ENCODE data around the gene HEATR5A.
"Not testable (repeated sequence)": the region's sequence is repeated elsewhere in the genome, so short reads cannot be mapped to it uniquely, and the experiment has no call there.

DNA sequence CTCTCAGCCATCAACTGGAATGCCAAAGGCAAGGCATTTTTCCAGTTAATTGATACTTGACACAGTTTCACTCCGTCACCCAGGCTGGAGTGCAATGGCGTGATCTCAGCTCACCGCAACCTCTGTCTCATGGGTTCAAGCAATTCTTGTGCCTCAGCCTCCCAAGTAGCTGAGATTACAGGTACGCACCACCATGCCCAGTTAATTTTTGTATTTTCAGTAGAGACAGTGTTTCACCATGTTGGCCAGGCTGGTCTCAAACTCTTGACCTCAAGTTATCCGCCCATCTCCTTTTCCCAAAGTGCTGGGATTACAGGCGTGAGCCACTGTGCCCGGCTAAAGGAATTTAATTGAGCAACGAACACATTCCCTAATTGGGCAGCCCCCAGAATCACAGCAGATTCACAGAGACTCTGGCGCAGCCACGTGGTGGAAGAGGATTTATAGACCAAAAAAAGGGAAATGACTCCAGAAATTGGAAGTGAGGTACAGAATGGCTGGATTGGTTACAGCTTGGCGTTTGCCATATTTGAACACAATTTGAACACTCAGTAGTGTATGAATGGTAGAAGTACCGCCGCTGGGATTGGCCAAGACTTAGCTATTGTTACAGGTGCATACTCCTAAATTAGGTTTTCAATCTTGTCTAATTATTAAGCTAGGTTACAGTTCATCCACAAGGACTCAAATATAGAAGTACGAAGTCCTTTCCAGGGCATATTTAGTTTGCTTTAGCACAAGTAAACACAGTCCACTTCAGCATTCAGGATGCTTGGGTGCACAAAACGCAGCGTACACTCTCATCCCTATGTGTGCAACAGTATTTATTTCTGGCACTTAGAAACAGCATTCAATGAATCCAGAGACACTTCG, 162.6 kb downstream of the HEATR5A start:
- TF ChIP-seq POLR2A (IDR thresholded peaks at IDR 0.05); EP300 (IDR thresholded peaks at IDR 0.05; ENCODE audit: low read depth): not testable (repeated sequence)
- TF ChIP-seq, protein P1, sequence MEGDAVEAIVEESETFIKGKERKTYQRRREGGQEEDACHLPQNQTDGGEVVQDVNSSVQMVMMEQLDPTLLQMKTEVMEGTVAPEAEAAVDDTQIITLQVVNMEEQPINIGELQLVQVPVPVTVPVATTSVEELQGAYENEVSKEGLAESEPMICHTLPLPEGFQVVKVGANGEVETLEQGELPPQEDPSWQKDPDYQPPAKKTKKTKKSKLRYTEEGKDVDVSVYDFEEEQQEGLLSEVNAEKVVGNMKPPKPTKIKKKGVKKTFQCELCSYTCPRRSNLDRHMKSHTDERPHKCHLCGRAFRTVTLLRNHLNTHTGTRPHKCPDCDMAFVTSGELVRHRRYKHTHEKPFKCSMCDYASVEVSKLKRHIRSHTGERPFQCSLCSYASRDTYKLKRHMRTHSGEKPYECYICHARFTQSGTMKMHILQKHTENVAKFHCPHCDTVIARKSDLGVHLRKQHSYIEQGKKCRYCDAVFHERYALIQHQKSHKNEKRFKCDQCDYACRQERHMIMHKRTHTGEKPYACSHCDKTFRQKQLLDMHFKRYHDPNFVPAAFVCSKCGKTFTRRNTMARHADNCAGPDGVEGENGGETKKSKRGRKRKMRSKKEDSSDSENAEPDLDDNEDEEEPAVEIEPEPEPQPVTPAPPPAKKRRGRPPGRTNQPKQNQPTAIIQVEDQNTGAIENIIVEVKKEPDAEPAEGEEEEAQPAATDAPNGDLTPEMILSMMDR (IDR thresholded peaks at IDR 0.05), result not testable (repeated sequence)

All from transverse colon (tissue), 3 donors.